Retinal pigment epithelial cell (primary cell): Measurements from ENCODE around the gene C9orf85.
"Not testable (repeated sequence)": the region's sequence is repeated elsewhere in the genome, so short reads cannot be mapped to it uniquely, and the experiment has no call there.

Experiments used
- DNase-seq: peaks from one replicate; pipeline ENCODE4 v3.0.0-alpha.2; 2010; ENCODE audit warnings: low read depth
- H3K4me3 ChIP-seq: 2 replicates; pipeline ENCODE4 v1.5.1; 2011; ENCODE audit warnings: mild to moderate bottlenecking, low read length, control low read depth, moderate library complexity
- CTCF ChIP-seq: conservative IDR thresholded peaks from 2 replicates; pipeline ENCODE4 v1.5.1; 2011; ENCODE audit warnings: low read depth, low read length, control low read depth, inconsistent platforms

C9orf85 gene

GRCh38 chr9:71937898-71938297 is 26.5 kb downstream of the C9orf85 start:
- no peak for DNase-seq
- no peak overlapping the region for H3K4me3 ChIP-seq
- TF ChIP-seq CTCF = no peak

- no peak for TF ChIP-seq CTCF
- H3K4me3 ChIP-seq = no peak overlapping the region
- DNase-seq = no peak
These were observed 29.7 kb downstream of the C9orf85 start for GRCh38 chr9:71941060-71941568.

- DNase-seq = no peak
- no peak for TF ChIP-seq CTCF
- H3K4me3 ChIP-seq = no peak overlapping the region
These were observed 30.6 kb downstream of the C9orf85 start for GRCh38 chr9:71941998-71942567.

GRCh38 chr9:71944754-71945375 is 33.4 kb downstream of the C9orf85 start:
- no peak overlapping the region for H3K4me3 ChIP-seq
- DNase-seq = no peak
- no peak for TF ChIP-seq CTCF

GRCh38 chr9:71954652-71955051 is 43.2 kb downstream of the C9orf85 start:
- not testable (repeated sequence) for H3K4me3 ChIP-seq, DNase-seq

- no peak overlapping the region for H3K4me3 ChIP-seq
- DNase-seq = no peak
- no peak for TF ChIP-seq CTCF
These were observed 44.0 kb downstream of the C9orf85 start for GRCh38 chr9:71955300-71955915.

- DNase-seq = no peak
- H3K4me3 ChIP-seq = no peak overlapping the region
- TF ChIP-seq CTCF = no peak
These were observed 50.9 kb downstream of the C9orf85 start for GRCh38 chr9:71962328-71962727.

GRCh38 chr9:71963471-71963996 is 52.1 kb downstream of the C9orf85 start:
- H3K4me3 ChIP-seq, DNase-seq: not testable (repeated sequence)
